ENCODE data around the gene MAP3K1. TPM values are rescaled to one million over a fixed set of nuclear protein-coding genes. Genes with fewer than 3 reads are reported as not detected.
"Not testable (repeated sequence)": the region's sequence is repeated elsewhere in the genome, so short reads cannot be mapped to it uniquely, and the experiment has no call there.

MAP3K1 gene
- total RNA-seq (2014; rRNA removed; shearing (Covaris generic)), result 2.8 and 6.8 TPM in 2 replicates

DNA sequence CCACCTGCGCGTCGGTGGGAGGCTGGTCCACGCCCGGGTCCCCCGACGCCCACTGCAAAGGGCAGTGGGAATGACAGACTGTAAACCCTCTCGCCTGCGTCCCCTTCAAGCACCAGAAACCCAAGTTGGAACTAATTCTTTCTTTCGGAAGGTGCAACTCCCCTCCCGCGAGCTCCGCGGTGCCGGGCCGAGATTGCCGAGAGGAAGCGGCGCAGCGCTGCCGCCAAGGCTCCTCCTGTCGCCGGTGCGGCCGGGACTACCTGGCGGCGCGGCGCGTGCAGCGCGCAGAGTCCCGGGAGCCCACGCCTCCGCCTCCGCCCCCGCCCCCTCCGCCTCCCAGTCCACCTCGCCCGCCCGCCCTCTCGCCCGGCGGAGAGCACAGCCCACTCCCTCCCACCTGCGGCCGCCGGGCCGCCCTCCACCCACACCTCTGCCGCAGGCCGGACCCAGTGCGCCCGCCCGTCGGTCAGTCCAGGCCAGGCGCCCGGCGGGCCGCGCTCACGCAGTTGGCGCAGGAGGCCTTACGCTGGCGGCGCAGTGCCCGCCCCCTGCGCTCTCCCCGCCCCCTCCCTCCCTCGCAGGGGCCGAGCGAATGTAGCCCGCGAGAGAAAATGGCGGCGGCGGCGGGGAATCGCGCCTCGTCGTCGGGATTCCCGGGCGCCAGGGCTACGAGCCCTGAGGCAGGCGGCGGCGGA lies at the start of gene MAP3K1:
MAP3K1 (plus strand) TSS at position 587 of the 695 bp plus-strand sequence; CDS start at position 612, 25 bp downstream.
- peak; percentile 77 for DNase-seq (ENCODE audit: low spot score)
- in situ Hi-C loops (cut with HindIII; ENCODE audit: low sequenced_read_pairs), result no loop called here

DNA sequence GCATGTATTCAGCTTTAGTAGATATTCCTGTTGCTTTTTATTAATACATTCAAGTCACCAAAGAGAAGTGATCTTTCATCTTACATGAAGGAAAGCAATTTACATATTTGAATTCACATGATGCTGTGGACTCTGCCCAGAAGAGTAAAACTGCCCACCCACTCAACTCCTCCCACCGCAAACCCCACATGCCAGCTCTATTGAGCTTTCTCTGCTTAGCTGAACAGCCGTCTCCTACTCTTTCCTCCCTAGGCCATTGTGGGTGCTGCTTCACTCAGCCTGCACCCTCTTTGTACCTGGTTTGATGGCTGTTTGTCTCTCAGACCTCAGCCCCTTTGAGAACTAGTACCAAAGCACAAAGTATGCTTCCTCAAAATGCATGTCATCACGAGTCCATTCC lies 48.4 kb upstream of the MAP3K1 start:
- in situ Hi-C loops (cut with HindIII; ENCODE audit: low sequenced_read_pairs), result no loop called here
- no peak for DNase-seq (ENCODE audit: low spot score)

- in situ Hi-C loops (cut with HindIII; ENCODE audit: low sequenced_read_pairs), result no loop called here
- no peak for DNase-seq (ENCODE audit: low spot score)
Measured at GRCh38 chr5:56769875-56770604, 45.3 kb upstream of the MAP3K1 start.

- in situ Hi-C loops (cut with HindIII; ENCODE audit: low sequenced_read_pairs), result no loop called here
- DNase-seq (ENCODE audit: low spot score), result no peak
Measured at GRCh38 chr5:56772767-56773166, 42.6 kb upstream of the MAP3K1 start.

- no peak for DNase-seq (ENCODE audit: low spot score)
- in situ Hi-C loops (cut with HindIII; ENCODE audit: low sequenced_read_pairs), result no loop called here
Measured at GRCh38 chr5:56774957-56775356, 40.4 kb upstream of the MAP3K1 start.

DNA sequence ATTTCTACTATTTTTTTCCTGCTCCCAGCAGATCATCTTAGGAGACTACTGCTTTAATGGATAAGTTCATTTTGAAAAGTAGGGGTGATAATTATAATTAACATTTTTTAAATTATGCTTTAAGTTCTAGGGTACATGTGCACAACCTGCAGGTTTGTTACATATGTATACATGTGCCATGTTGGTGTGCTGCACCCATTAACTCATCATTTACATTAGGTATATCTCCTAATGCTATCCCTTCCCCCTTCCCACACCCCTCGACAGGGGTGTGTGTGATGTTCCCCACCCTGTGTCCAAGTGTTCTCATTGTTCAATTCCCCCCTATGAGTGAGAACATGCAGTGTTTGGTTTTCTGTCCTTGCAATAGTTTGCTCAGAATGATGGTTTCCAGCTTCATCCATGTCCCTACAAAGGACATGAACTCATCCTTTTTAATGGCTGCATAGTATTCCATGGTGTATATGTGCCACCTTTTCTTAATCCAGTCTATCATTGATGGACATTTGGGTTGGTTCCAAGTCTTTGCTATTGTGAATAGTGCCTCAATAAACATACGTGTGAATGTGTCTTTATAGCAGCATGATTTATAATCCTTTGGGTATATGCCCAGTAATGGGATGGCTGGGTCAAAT lies 39.0 kb upstream of the MAP3K1 start:
- in situ Hi-C loops (cut with HindIII; ENCODE audit: low sequenced_read_pairs); DNase-seq (ENCODE audit: low spot score): not testable (repeated sequence)

DNA sequence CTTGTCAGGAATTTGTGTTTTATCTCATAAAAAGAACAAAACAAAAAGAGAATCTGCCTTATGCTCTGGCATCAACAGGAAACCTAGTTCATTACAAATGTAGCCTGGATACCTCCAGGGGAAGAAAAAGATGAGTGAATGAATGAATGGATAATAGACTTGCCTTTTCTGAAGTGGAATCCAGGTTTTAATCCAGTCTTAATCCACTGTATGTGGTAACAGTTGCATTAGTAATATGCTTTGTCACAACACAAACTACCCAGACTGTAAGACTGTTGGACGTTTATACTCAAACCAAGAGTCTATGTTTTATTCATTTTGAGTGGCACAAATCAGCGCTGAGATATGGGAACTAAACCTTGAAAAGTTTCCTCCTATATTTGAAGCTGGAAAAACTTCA lies 32.1 kb upstream of the MAP3K1 start:
- in situ Hi-C loops (cut with HindIII; ENCODE audit: low sequenced_read_pairs), result no loop called here
- no peak for DNase-seq (ENCODE audit: low spot score)

DNA sequence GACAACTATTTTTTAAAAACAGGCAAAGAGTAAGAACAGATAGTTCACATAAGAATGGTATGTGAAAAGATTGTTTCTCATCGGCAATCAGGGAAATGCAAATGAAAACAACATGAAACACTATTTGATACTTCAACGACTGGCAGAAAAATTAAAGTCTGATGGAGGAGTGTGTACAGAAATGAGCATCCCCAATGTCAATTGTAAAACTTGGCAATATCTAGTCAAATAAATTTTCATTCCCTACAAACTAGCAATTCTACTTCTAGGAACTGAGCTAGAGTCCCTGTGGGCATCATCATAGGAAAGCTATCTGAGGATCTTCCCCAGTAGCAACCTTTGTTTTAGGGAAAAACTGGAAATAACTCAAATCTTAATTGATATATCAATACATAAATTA lies 29.0 kb upstream of the MAP3K1 start:
- in situ Hi-C loops (cut with HindIII; ENCODE audit: low sequenced_read_pairs), result no loop called here
- DNase-seq (ENCODE audit: low spot score), result no peak

- in situ Hi-C loops (cut with HindIII; ENCODE audit: low sequenced_read_pairs), result no loop called here
- no peak for DNase-seq (ENCODE audit: low spot score)
Measured at GRCh38 chr5:56791396-56791795, 24.0 kb upstream of the MAP3K1 start.

DNA sequence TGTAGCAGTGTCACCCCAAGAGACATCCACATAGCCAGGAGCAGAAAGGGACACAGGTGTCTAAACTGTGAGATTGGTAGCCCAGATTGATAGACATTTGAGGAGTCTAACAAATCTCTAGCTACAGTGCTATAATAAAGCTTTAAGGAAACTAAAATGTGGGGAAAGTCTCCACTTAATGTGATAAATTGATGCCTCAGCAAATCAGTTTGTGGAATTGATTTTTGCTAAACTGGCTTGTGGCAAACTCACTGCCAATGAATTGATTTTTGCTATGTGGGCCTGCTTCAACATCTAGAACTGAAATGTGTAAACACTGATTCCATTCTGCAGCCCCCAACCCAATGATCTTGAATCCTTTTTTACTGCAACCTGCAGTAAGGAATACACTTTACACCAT lies 16.8 kb upstream of the MAP3K1 start:
- DNase-seq (ENCODE audit: low spot score), result no peak
- in situ Hi-C loops (cut with HindIII; ENCODE audit: low sequenced_read_pairs), result no loop called here

DNA sequence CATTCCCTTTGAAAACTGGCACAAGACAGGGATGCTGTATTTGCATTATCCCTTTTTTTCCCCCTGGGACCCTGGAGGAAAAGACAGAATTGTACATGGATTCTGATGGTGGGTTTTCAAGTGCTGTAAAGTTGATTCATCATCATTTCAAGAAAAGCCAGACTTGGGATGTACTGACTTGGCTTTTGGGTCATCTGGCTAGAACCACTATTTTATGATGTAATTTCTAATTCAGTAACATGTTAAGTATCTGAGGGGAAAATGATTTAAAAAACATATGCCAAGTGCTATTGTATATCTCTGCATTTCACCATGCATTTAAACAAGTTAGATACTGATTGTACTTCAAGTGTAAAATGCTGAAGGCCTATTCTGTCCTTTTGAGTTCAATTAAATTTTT lies 15.2 kb upstream of the MAP3K1 start:
- DNase-seq (ENCODE audit: low spot score), result no peak
- in situ Hi-C loops (cut with HindIII; ENCODE audit: low sequenced_read_pairs), result no loop called here

DNA sequence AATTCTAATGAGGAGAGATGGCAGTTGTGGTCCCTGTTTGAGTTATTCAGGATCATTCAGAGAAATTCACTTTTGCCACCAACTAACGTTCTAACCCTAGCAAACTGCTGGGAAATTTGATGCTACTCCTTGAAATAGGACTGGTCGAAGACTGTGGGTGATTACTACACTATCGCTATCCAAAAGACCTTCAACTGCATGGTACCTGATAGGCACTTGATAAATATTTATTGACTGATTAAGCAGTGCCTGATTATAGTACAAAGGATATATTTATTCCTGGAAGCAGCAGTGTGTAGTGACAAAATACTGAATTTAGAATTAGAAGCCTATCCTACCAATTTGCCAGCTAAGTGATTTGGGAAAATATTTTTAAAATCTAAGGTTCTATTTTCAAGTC lies 14.1 kb upstream of the MAP3K1 start:
- no peak for DNase-seq (ENCODE audit: low spot score)
- in situ Hi-C loops (cut with HindIII; ENCODE audit: low sequenced_read_pairs), result no loop called here

DNA sequence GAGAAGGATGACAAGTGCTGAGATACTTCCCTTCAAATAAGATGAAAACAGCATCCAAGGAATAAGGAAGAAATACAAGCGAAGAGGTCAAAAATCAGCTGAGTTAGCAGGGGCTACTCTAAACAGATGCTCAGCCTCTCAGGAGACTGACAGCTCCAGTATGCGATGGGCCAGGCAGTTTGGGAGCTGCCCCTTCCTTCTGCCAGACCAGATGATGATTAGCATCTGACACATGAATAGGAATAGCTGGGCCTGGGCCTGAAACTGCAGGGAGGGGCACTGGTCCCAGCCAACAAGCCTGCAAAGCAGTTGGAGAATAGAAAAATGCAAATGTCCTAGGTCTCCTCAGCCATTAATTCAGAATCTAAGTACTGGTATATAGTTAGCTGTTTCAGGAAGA lies 13.1 kb upstream of the MAP3K1 start:
- peak; percentile 69 for DNase-seq (ENCODE audit: low spot score)
- in situ Hi-C loops (cut with HindIII; ENCODE audit: low sequenced_read_pairs), result no loop called here

DNA sequence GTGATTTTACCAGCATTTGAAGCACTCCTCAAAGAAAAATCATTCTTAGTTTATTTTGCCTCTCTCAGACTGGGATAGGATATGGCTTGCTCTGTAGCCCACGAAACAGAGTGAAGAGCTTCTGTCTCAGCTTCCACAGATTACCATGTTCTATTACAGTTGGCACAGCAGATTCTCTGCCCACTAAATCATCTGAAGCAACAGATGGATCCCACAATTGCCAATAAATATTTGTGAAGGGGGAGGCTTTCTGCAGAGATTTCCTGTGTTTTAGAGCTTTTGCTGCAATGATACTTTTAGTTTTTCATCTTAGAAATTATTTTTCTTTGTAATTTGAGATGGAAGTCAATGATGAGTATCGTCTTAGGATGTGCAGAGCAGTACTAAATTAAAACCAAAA lies 12.3 kb upstream of the MAP3K1 start:
- in situ Hi-C loops (cut with HindIII; ENCODE audit: low sequenced_read_pairs), result no loop called here
- DNase-seq (ENCODE audit: low spot score), result peak; percentile 56

GRCh38 chr5:56803894-56804293 lies 11.5 kb upstream of the MAP3K1 start:
- in situ Hi-C loops (cut with HindIII; ENCODE audit: low sequenced_read_pairs), result no loop called here

GRCh38 chr5:56807679-56808078 lies 7.7 kb upstream of the MAP3K1 start:
- in situ Hi-C loops (cut with HindIII; ENCODE audit: low sequenced_read_pairs), result no loop called here
- no peak for DNase-seq (ENCODE audit: low spot score)

More at GRCh38 chr5:56803894-56804293, 11.5 kb upstream of the MAP3K1 start:
- DNase-seq (ENCODE audit: low spot score), result no peak

DNA sequence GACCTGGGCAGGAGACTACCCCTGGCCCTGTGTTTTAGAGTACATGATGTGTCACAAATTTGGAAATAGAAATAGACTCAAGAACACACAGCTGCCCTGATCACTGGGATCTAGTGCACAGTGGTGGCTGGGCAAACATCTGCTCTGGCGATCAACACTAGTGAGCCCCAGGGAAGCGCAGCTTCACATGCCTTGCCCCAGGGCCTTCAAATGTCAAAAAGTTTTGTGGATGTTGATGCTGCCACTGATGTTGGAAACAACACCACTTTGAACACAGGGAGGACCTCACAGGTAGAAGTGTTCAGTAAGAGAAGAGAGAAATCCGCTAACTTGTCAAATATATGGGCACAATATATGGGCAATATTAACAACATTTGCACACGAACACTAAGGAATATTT lies 7.1 kb upstream of the MAP3K1 start:
- DNase-seq (ENCODE audit: low spot score), result no peak
- in situ Hi-C loops (cut with HindIII; ENCODE audit: low sequenced_read_pairs), result no loop called here

DNA sequence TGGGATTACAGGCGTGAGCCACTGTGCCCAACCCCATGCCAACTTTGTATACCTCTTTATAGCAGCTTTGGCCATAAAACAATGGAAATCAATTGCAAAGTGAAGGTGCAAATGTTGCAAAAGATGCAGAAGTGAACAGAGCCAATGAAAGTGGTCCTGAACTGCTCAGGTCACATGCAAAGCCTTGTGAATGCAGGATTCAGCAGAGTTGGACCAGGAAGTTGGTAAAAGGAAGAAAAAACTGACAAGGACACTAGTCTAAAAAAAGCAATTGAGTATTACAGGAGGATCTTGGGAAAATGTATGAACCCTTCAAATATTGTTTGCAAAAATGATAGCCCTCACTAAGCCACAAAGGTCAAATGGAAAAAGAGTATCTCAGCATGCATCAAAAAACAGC lies 4.5 kb upstream of the MAP3K1 start:
- DNase-seq (ENCODE audit: low spot score), result no peak
- in situ Hi-C loops (cut with HindIII; ENCODE audit: low sequenced_read_pairs), result no loop called here

DNA sequence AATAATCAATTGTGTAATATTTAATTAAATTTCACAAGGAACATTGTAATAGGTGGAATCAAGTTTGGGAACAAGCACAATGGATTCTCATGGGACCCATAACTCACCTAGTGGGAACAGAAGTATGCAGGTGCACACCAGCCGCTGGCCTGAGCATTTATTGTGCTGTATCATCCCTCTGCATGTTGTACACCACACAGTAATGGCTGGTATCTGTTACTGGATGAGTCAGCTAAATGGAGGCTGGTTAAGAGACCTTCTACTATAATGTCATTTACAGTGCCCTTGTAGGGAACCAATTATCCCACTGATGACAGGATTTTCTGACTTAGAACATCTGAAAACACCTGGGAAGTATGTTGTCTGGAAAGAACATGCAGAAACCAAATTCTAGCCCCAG lies 3.2 kb upstream of the MAP3K1 start:
- in situ Hi-C loops (cut with HindIII; ENCODE audit: low sequenced_read_pairs), result no loop called here
- no peak for DNase-seq (ENCODE audit: low spot score)

- in situ Hi-C loops (cut with HindIII; ENCODE audit: low sequenced_read_pairs), result no loop called here
- DNase-seq (ENCODE audit: low spot score), result no peak
Measured at GRCh38 chr5:56813302-56813701, 2.0 kb upstream of the MAP3K1 start.

Measured in G401 (cell line).